ENCODE measurements around the gene ABL1. TPM values are rescaled to one million over a fixed set of nuclear protein-coding genes. Genes with fewer than 3 reads are reported as not detected.
"Not testable (repeated sequence)": the region's sequence is repeated elsewhere in the genome, so short reads cannot be mapped to it uniquely, and the experiment has no call there.

ABL1 gene
- 10 to 100 TPM; 13.6 to 19.0 TPM for polyA plus RNA-seq

GRCh38 chr9:130834371-130835336, at the start of gene ABL1:
Gene ABL1 (plus strand): TSS chr9:130835254. CDS start chr9:130835447, 193 bp downstream.
- 2% methylated on average over 62 to 78 of the region's 78 CpGs for WGBS, 2 donors
- H3K36me3 ChIP-seq (ENCODE audit: control insufficient read depth in 2 of 2, insufficient read depth in 2 of 2, low read length in 1 of 2) = no peaks in the 10 kb centered on the region
- H3K27me3 ChIP-seq (ENCODE audit: control insufficient read depth in 1 of 2, insufficient read depth in 2 of 2, low read length in 2 of 2) = no peaks in the 10 kb centered on the region
- peak within 1 kb of the TSS; percentile 84 to 94 for H3K27ac ChIP-seq (ENCODE audit: low read depth in 2 of 2, low read length in 1 of 2)
- H3K4me1 ChIP-seq (ENCODE audit: control insufficient read depth in 2 of 2, insufficient read depth in 2 of 2, low read length in 1 of 2) = peaks cover 0 to 3% of the 10 kb centered on the region in 2 donors
- H3K9me3 ChIP-seq (ENCODE audit: control insufficient read depth in 2 of 2, insufficient read depth in 1 of 2, low read depth in 1 of 2, low read length in 1 of 2) = no peaks in the 10 kb centered on the region
- H3K4me3 ChIP-seq (ENCODE audit: low read depth in 1 of 2, low read length in 2 of 2) = peak within 1 kb of the TSS; percentile 56 to 76

- Histone ChIP-seq H3K9me3 (ENCODE audit: control insufficient read depth in 2 of 2, insufficient read depth in 1 of 2, low read depth in 1 of 2, low read length in 1 of 2) (no peaks in the 10 kb centered on the region), H3K36me3 (ENCODE audit: control insufficient read depth in 2 of 2, insufficient read depth in 2 of 2, low read length in 1 of 2) (no peaks in the 10 kb centered on the region), H3K4me3 (ENCODE audit: low read depth in 1 of 2, low read length in 2 of 2) (no peak overlapping the region), H3K4me1 (ENCODE audit: control insufficient read depth in 2 of 2, insufficient read depth in 2 of 2, low read length in 1 of 2) (peaks cover 0 to 3% of the 10 kb centered on the region in 2 donors), H3K27ac (ENCODE audit: low read depth in 2 of 2, low read length in 1 of 2) (peak overlapping the region; percentile 27 to 56), H3K27me3 (ENCODE audit: control insufficient read depth in 1 of 2, insufficient read depth in 2 of 2, low read length in 2 of 2) (no peaks in the 10 kb centered on the region)
- 65 to 73% methylated on average over 6 of the region's 6 CpGs for WGBS, 2 donors
Measured at GRCh38 chr9:130785940-130786508, 49.0 kb upstream of the ABL1 start.

- WGBS, 2 donors = 81 to 83% methylated on average over 4 of the region's 4 CpGs
- Histone ChIP-seq H3K27ac (ENCODE audit: low read depth in 2 of 2, low read length in 1 of 2) (no peak overlapping the region), H3K4me3 (ENCODE audit: low read depth in 1 of 2, low read length in 2 of 2) (no peak overlapping the region), H3K36me3 (ENCODE audit: control insufficient read depth in 2 of 2, insufficient read depth in 2 of 2, low read length in 1 of 2) (no peaks in the 10 kb centered on the region), H3K9me3 (ENCODE audit: control insufficient read depth in 2 of 2, insufficient read depth in 1 of 2, low read depth in 1 of 2, low read length in 1 of 2) (no peaks in the 10 kb centered on the region), H3K27me3 (ENCODE audit: control insufficient read depth in 1 of 2, insufficient read depth in 2 of 2, low read length in 2 of 2) (no peaks in the 10 kb centered on the region), H3K4me1 (ENCODE audit: control insufficient read depth in 2 of 2, insufficient read depth in 2 of 2, low read length in 1 of 2) (peaks cover 0 to 3% of the 10 kb centered on the region in 2 donors)
Measured at GRCh38 chr9:130786526-130786925, 48.5 kb upstream of the ABL1 start.

- Histone ChIP-seq H3K4me1 (ENCODE audit: control insufficient read depth in 2 of 2, insufficient read depth in 2 of 2, low read length in 1 of 2) (peaks cover 0 to 3% of the 10 kb centered on the region in 2 donors), H3K9me3 (ENCODE audit: control insufficient read depth in 2 of 2, insufficient read depth in 1 of 2, low read depth in 1 of 2, low read length in 1 of 2) (no peaks in the 10 kb centered on the region), H3K36me3 (ENCODE audit: control insufficient read depth in 2 of 2, insufficient read depth in 2 of 2, low read length in 1 of 2) (no peaks in the 10 kb centered on the region), H3K4me3 (ENCODE audit: low read depth in 1 of 2, low read length in 2 of 2) (no peak overlapping the region), H3K27me3 (ENCODE audit: control insufficient read depth in 1 of 2, insufficient read depth in 2 of 2, low read length in 2 of 2) (no peaks in the 10 kb centered on the region), H3K27ac (ENCODE audit: low read depth in 2 of 2, low read length in 1 of 2) (no peak overlapping the region)
- WGBS, 2 donors = 97 to 99% methylated on average over 7 of the region's 7 CpGs
Measured at GRCh38 chr9:130789747-130790672, 45.0 kb upstream of the ABL1 start.

- Histone ChIP-seq H3K36me3 (ENCODE audit: control insufficient read depth in 2 of 2, insufficient read depth in 2 of 2, low read length in 1 of 2) (no peaks in the 10 kb centered on the region), H3K4me1 (ENCODE audit: control insufficient read depth in 2 of 2, insufficient read depth in 2 of 2, low read length in 1 of 2) (no peaks in the 10 kb centered on the region), H3K9me3 (ENCODE audit: control insufficient read depth in 2 of 2, insufficient read depth in 1 of 2, low read depth in 1 of 2, low read length in 1 of 2) (no peaks in the 10 kb centered on the region), H3K27ac (ENCODE audit: low read depth in 2 of 2, low read length in 1 of 2) (no peak overlapping the region), H3K4me3 (ENCODE audit: low read depth in 1 of 2, low read length in 2 of 2) (no peak overlapping the region), H3K27me3 (ENCODE audit: control insufficient read depth in 1 of 2, insufficient read depth in 2 of 2, low read length in 2 of 2) (no peaks in the 10 kb centered on the region)
- WGBS, 2 donors = 73 to 82% methylated on average over 7 of the region's 7 CpGs
Measured at GRCh38 chr9:130791303-130791894, 43.7 kb upstream of the ABL1 start.

GRCh38 chr9:130793589-130793988, 41.5 kb upstream of the ABL1 start:
- Histone ChIP-seq H3K36me3 (ENCODE audit: control insufficient read depth in 2 of 2, insufficient read depth in 2 of 2, low read length in 1 of 2) (no peaks in the 10 kb centered on the region), H3K27ac (ENCODE audit: low read depth in 2 of 2, low read length in 1 of 2) (no peak overlapping the region), H3K4me1 (ENCODE audit: control insufficient read depth in 2 of 2, insufficient read depth in 2 of 2, low read length in 1 of 2) (no peaks in the 10 kb centered on the region), H3K9me3 (ENCODE audit: control insufficient read depth in 2 of 2, insufficient read depth in 1 of 2, low read depth in 1 of 2, low read length in 1 of 2) (no peaks in the 10 kb centered on the region), H3K27me3 (ENCODE audit: control insufficient read depth in 1 of 2, insufficient read depth in 2 of 2, low read length in 2 of 2) (no peaks in the 10 kb centered on the region), H3K4me3 (ENCODE audit: low read depth in 1 of 2, low read length in 2 of 2) (no peak overlapping the region)
- 94 to 96% methylated on average over 7 of the region's 7 CpGs for WGBS, 2 donors

- not testable (repeated sequence) for H3K27me3 ChIP-seq (ENCODE audit: control insufficient read depth in 1 of 2, insufficient read depth in 2 of 2, low read length in 2 of 2); H3K27ac ChIP-seq (ENCODE audit: low read depth in 2 of 2, low read length in 1 of 2); H3K9me3 ChIP-seq (ENCODE audit: control insufficient read depth in 2 of 2, insufficient read depth in 1 of 2, low read depth in 1 of 2, low read length in 1 of 2); H3K36me3 ChIP-seq (ENCODE audit: control insufficient read depth in 2 of 2, insufficient read depth in 2 of 2, low read length in 1 of 2); H3K4me3 ChIP-seq (ENCODE audit: low read depth in 1 of 2, low read length in 2 of 2); H3K4me1 ChIP-seq (ENCODE audit: control insufficient read depth in 2 of 2, insufficient read depth in 2 of 2, low read length in 1 of 2)
- 26 to 31% methylated on average over 2 of the region's 2 CpGs for WGBS, 2 donors
Measured at GRCh38 chr9:130794021-130794420, 41.0 kb upstream of the ABL1 start.

GRCh38 chr9:130794423-130794822, 40.6 kb upstream of the ABL1 start:
- not testable (repeated sequence) for H3K9me3 ChIP-seq (ENCODE audit: control insufficient read depth in 2 of 2, insufficient read depth in 1 of 2, low read depth in 1 of 2, low read length in 1 of 2); H3K4me1 ChIP-seq (ENCODE audit: control insufficient read depth in 2 of 2, insufficient read depth in 2 of 2, low read length in 1 of 2); H3K27ac ChIP-seq (ENCODE audit: low read depth in 2 of 2, low read length in 1 of 2); H3K4me3 ChIP-seq (ENCODE audit: low read depth in 1 of 2, low read length in 2 of 2); H3K36me3 ChIP-seq (ENCODE audit: control insufficient read depth in 2 of 2, insufficient read depth in 2 of 2, low read length in 1 of 2); H3K27me3 ChIP-seq (ENCODE audit: control insufficient read depth in 1 of 2, insufficient read depth in 2 of 2, low read length in 2 of 2)
- 58 to 69% methylated on average over 3 of the region's 3 CpGs for WGBS, 2 donors

GRCh38 chr9:130794923-130795495, 40.0 kb upstream of the ABL1 start:
- Histone ChIP-seq H3K27me3 (ENCODE audit: control insufficient read depth in 1 of 2, insufficient read depth in 2 of 2, low read length in 2 of 2) (no peaks in the 10 kb centered on the region), H3K9me3 (ENCODE audit: control insufficient read depth in 2 of 2, insufficient read depth in 1 of 2, low read depth in 1 of 2, low read length in 1 of 2) (no peaks in the 10 kb centered on the region), H3K4me1 (ENCODE audit: control insufficient read depth in 2 of 2, insufficient read depth in 2 of 2, low read length in 1 of 2) (no peaks in the 10 kb centered on the region), H3K27ac (ENCODE audit: low read depth in 2 of 2, low read length in 1 of 2) (peak overlapping the region; percentile 67 to 74), H3K4me3 (ENCODE audit: low read depth in 1 of 2, low read length in 2 of 2) (no peak overlapping the region), H3K36me3 (ENCODE audit: control insufficient read depth in 2 of 2, insufficient read depth in 2 of 2, low read length in 1 of 2) (no peaks in the 10 kb centered on the region)
- WGBS, 2 donors = 73 to 75% methylated on average over 6 of the region's 6 CpGs
